RPMI8226 (cell line): Measurements from ENCODE around the gene CHRM5.
A peak's percentile ranks its signal among the peaks of the same experiment; 100 is the strongest.

Experiments used
- DNase-seq: peaks from one replicate; pipeline ENCODE4 v3.0.0-alpha.2; 2015

Gene CHRM5

DNA sequence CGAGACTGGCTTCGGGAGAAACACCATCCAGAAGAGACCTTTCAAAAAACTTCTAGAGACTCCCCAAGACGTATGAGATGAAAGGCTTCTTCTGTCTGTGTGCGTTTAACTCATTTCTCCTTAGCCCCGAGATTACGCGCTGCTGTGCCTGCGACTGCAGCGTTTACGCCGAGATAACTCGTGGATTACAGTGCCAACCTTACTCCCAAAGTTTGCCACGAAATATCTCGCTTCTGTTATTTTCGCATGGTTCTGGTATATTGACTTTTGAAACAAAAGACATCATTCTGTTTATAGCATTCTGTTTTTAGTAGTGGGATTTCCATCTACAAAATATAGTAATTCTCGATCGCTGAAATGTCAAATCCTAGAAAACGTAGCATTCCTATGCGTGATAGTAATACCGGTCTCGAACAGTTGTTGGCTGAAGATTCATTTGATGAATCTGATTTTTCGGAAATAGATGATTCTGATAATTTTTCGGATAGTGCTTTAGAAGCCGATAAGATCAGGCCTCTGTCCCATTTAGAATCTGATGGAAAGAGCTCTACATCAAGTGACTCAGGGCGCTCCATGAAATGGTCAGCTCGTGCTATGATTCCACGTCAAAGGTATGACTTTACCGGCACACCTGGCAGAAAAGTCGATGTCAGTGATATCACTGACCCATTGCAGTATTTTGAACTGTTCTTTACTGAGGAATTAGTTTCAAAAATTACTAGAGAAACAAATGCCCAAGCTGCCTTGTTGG is 134.1 kb downstream of the CHRM5 start:
- DNase-seq = no peak

DNA sequence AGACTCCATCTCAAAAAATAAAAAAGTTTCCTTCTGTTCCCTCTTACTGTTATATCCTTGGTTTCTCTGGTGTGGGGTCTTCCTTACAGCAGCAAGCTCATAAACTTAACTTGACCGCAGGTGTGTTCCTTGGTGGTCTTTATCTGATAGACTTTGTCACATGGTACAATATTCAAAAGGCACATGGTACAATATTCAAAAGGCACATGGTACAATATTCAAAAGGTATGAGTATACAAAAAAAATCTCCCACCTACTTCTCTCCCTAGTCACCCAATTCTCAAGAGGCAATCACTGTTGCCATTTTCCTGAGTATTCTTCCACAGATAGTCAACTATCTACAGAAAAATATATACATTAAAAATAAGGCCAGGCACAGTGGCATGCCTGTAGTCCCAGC is 138.1 kb downstream of the CHRM5 start:
- DNase-seq = no peak

DNA sequence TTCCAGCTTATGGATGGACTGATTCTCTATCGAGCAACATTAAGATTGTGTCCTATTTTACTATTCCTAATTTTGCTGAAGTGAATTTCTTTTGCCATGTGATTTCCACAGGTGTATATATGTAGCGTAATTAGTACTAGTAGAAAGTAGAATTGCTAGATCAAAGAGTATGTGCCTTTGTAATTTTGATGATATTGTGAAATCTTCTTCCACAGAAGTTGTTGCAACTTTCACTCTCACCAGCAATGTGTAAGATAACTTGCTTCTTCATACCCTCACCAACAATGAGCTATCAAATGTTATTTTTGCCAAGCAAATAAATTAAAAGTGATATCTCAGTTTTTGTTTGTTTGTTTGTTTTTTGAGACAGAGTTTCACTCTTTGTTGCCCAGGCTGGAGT is 139.0 kb downstream of the CHRM5 start:
- DNase-seq = no peak

DNA sequence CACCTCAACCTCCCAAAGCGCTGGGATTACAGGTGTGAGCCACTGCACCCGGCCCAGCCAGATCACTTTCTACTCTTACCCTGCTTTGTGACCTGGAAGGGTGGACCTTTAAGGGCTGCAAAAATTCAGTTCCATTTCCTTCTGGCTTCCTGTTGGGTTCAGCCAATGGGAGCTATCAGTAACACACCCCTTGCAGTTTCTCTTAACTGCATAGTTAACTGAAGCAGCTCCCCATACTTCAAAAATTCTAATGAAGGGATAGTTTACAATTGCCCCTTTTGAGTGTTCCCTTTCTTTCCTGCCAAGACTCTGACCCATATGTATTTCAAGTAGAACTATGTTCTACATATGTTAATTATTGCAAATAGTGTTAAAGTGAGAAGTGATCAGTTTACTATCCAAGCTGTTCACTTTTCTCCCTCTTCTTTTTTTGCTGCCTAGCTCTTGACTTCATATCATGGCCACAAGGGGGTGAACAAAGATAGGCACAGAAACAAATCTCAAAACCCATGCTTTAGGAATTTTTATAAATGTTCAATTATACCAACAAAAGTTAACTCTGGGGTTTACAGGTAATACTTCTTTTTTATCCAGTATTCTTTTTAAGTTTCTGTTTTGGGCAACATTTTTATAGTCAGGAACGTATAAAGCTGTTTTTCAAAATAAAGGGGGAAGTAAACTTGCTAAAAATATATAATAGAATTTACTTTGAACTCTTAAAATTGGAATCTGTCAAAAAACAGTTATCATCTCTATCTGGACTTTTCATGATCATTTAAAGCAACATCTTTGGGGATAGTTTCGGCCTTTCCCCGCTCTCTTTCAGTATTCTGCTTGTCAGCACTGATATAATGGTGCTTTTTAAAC is 141.7 kb downstream of the CHRM5 start:
- peak; percentile 15 for DNase-seq

DNA sequence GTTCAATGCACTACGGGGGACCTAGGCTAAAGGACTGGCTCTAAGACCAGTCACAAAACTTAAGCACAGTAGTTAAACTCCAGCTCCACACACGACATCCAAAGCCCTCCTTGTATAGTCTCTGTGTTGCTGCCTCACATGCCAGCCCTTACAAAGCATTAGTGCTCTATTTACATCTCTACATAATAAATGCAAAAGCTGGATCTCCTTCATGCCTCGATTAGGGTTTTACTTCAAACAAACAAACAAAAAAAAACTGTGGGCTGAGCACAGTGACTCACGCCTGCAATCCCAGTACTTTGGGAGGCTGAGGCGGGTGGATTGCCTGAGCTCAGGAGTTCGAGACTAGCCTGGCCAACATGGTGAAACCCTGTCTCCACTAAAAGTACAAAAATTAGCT is 143.2 kb downstream of the CHRM5 start:
- DNase-seq = no peak

DNA sequence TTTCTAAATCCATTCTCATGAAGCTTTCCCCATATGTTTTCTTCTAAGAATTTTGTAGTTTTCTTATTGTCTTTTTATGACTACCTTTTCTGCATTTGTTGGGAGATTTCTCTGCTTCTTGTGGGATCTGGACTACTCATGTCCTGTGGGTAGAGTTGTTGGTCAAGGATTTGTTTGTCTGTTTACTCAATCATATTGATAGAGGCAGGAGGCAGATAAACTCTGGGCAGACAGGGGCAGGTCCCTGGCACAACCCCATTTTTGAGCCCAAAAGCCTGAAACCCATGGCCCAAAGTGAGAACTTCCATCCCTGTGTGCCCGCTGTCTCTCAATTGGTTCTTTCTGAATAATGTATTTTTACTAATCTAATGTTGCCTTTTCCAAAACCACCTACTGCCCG is 145.9 kb downstream of the CHRM5 start:
- no peak for DNase-seq

DNA sequence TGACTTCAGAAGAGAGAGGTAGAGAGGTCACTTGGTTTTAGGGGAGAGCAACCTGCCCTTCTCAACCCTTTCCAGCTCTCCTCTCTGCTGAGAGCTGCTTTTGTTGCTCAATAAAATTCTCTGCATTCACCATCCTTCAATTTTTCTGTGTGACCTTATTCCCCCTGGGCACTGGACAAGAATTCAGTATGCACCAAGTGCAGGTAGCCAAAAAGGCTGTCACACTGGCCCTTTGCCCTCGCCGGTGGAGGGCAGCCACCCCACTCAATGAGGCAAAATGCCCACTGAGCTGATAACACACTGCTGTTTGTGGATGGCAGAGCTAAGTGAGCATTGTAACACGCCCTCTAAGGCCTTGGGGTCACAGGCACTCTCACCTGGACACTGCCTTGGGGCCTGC is 146.4 kb downstream of the CHRM5 start:
- no peak for DNase-seq

DNA sequence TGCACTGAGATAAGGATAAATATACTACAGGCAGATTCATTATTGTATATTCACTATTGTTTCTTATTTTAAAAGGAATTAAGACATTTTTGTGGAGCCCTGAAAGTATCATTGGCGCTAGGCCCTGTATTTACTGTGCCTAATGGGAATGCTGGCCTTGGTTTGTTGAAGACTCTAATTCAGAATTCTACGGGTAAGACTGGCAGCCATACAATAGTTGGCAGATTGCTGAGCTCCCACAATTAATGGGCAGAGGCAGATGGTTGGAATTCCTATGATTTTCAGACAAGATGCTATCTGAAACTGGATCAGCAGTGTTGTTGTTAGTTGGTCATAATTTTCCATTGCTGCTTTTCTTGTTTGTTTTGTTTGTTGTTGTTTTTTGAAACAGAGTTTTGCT is 148.3 kb downstream of the CHRM5 start:
- no peak for DNase-seq
